GM23338 (cell line): ENCODE measurements around the gene ENOSF1.

Experiments
- CTCF ChIP-seq, 2 experiments: fragments of 200-600 bp in 1 of 2; sonication (generic) in 1 of 2; conservative IDR thresholded peaks; 2 replicates each; pipeline versions ENCODE4 v1.5.1 to v1.6.1; 2016 to 2017; ENCODE audit warnings: antibody characterized with exemption in 2 of 2, low read depth in 2 of 2, mild to moderate bottlenecking in 2 of 2, moderate library complexity in 1 of 2
- EZH2 ChIP-seq: fragments of 200-600 bp; sonication (generic); IDR thresholded peaks from one replicate; pipeline ENCODE4 v1.8.0; 2017; ENCODE audit warnings: antibody characterized with exemption, mild to moderate bottlenecking, low read depth; ENCODE audit not compliant: unreplicated experiment
- EZH2phosphoT487 ChIP-seq: fragments of 200-600 bp; sonication (generic); IDR thresholded peaks from one replicate; pipeline ENCODE4 v1.8.1; 2018; ENCODE audit warnings: antibody characterized with exemption; ENCODE audit not compliant: unreplicated experiment
- REST ChIP-seq: IDR thresholded peaks from one replicate; pipeline ENCODE4 v1.6.1; 2018; ENCODE audit warnings: antibody characterized with exemption; ENCODE audit not compliant: unreplicated experiment

GRCh38 chr18:659597-659996 is 52.8 kb downstream of the ENOSF1 start:
- no peak for TF ChIP-seq EZH2
- no peak for TF ChIP-seq EZH2phosphoT487
- no peak for TF ChIP-seq CTCF (conservative IDR thresholded peaks at IDR 0.05; ENCODE audit: low read depth in 2 of 2)
- TF ChIP-seq REST, result no peak
